K562 (cell line): ENCODE data around the gene MRPL2. TPM values are rescaled to one million over a fixed set of nuclear protein-coding genes. Genes with fewer than 3 reads are reported as not detected.

Experiments used
- ATAC-seq: fragments of 200-7000 bp; cut with Tn5 transposase; 3 replicates; pipeline ENCODE4 v1.9.1; 2020; ENCODE audit warnings: moderate library complexity
- BruUV-seq: library from RNA; stranded (reverse); fragments of 400-500 nt; replicated peaks from 2 replicates; lab custom pipeline; 2021; lab: Mats Ljungman, UMichigan
- CTCF ChIA-PET: fragments of 300-600 bp; formaldehyde crosslinking; extraction: SDS; loops from one replicate; lab custom pipeline; 2021; ENCODE audit warnings: low intra/inter-chr PET ratio; lab: Yijun Ruan, JAX
- POLR2A ChIA-PET: fragments of 300-600, 350-650 bp; sonication (Branson Sonifier 250); formaldehyde crosslinking; extraction: SDS; loops from one replicate; lab custom pipeline; 2021; ENCODE audit warnings: antibody characterized with exemption, inconsistent platforms; lab: Yijun Ruan, JAX
- DNase-seq, 4 experiments: peaks; one replicate each; pipeline versions ENCODE4 v3.0.0 to v3.0.0-alpha.2; 2011 to 2018; ENCODE audit warnings: low spot score in 3 of 4, mixed read lengths in 3 of 4; ENCODE audit errors: extremely low read depth in 1 of 4
- FAIRE-seq: peaks from 2 replicates; lab custom pipeline; 2011; peaks lifted over from hg19 to GRCh38; lab: Jason Lieb, UNC
- H2AFZ ChIP-seq: 2 replicates; pipeline ENCODE4 v1.6.0; 2011; ENCODE audit warnings: low read depth, low read length, control low read depth, inconsistent platforms
- H3K27ac ChIP-seq: fragments of 200-600 bp; 3 replicates; pipeline ENCODE4 v1.8.0; 2011; ENCODE audit warnings: low read depth, mild to moderate bottlenecking, control low read depth, inconsistent platforms, low read length, moderate library complexity, mixed read lengths; ENCODE audit errors: extremely low read depth
- H3K27me3 ChIP-seq, 2 experiments: fragments of 300-600 bp in 1 of 2; 2 replicates in 1 of 2; 3 replicates in 1 of 2; pipeline versions ENCODE4 v1.6.0 to v1.8.0; 2011; ENCODE audit warnings: inconsistent platforms in 2 of 2, low read length in 2 of 2, mild to moderate bottlenecking in 1 of 2, mixed read lengths in 1 of 2, moderate library complexity in 1 of 2; ENCODE audit not compliant: control insufficient read depth in 2 of 2, insufficient read depth in 2 of 2
- H3K36me3 ChIP-seq: fragments of 300-600 bp; 3 replicates; pipeline ENCODE4 v1.8.0; 2011; ENCODE audit warnings: mild to moderate bottlenecking, low read length, inconsistent platforms; ENCODE audit not compliant: control insufficient read depth, insufficient read depth
- H3K4me1 ChIP-seq, 2 experiments: fragments of 200-600 bp in 1 of 2; replicated peaks in 1 of 2; 2 replicates in 1 of 2; 3 replicates in 1 of 2; pipeline versions ENCODE4 v1.5.1 to v1.8.0; 2011; ENCODE audit warnings: inconsistent platforms in 2 of 2, low read length in 2 of 2, mild to moderate bottlenecking in 1 of 2, mixed read lengths in 1 of 2, moderate library complexity in 1 of 2; ENCODE audit not compliant: control insufficient read depth in 2 of 2, insufficient read depth in 2 of 2
- H3K4me2 ChIP-seq: 2 replicates; pipeline ENCODE4 v1.6.1; 2011; ENCODE audit warnings: low read length, control low read depth, inconsistent platforms, mixed read lengths; ENCODE audit not compliant: insufficient read depth
- H3K4me3 ChIP-seq: fragments of 200-600 bp; sonication (generic), shearing (Covaris generic); 2 replicates; pipeline ENCODE4 v1.5.1; 2016; ENCODE audit warnings: control low read depth, inconsistent platforms
- H3K79me2 ChIP-seq: fragments of 200-600 bp; 3 replicates; pipeline ENCODE4 v1.8.0; 2011; ENCODE audit warnings: low read length, inconsistent platforms; ENCODE audit not compliant: control insufficient read depth, insufficient read depth
- H3K9ac ChIP-seq, 2 experiments: 2 replicates each; pipeline versions ENCODE4 v1.6.0 to v1.6.1; 2011; ENCODE audit warnings: low read depth in 2 of 2, low read length in 2 of 2, control low read depth in 1 of 2, inconsistent platforms in 1 of 2, mild to moderate bottlenecking in 1 of 2, mixed read lengths in 1 of 2; ENCODE audit not compliant: insufficient read depth in 1 of 2
- H3K9me1 ChIP-seq: one replicate; pipeline ENCODE4 v1.6.0; 2011; ENCODE audit warnings: inconsistent platforms, mild to moderate bottlenecking, low read length, moderate library complexity; ENCODE audit not compliant: control insufficient read depth, insufficient read depth
- H3K9me3 ChIP-seq: replicated peaks from 2 replicates; pipeline ENCODE4 v1.5.1; 2011; ENCODE audit warnings: low read depth, low read length, inconsistent platforms; ENCODE audit not compliant: control insufficient read depth, insufficient read depth
- H4K20me1 ChIP-seq: replicated peaks from 2 replicates; pipeline ENCODE4 v1.6.1; 2011; ENCODE audit warnings: low read length, inconsistent platforms, mixed read lengths; ENCODE audit not compliant: control insufficient read depth, insufficient read depth
- BMI1 ChIP-seq: fragments of 150-350 bp; IDR thresholded peaks from 2 replicates; pipeline ENCODE4 v1.6.1; 2014; ENCODE audit warnings: low read length
- CHD4 ChIP-seq: fragments of 200-600 bp; sonication (generic); IDR thresholded peaks from 3 replicates; pipeline ENCODE4 v1.6.1; 2012; ENCODE audit warnings: low read depth, mild to moderate bottlenecking, mixed read lengths, low read length, inconsistent platforms; ENCODE audit not compliant: insufficient read depth, insufficient replicate concordance, poor library complexity, severe bottlenecking
- GABPB1 ChIP-seq: sonication (generic); formaldehyde crosslinking; IDR thresholded peaks from 2 replicates; pipeline ENCODE4 v1.8.0; 2022; ENCODE audit warnings: mild to moderate bottlenecking, missing genetic modification reagents
- HNRNPL ChIP-seq: fragments of 200-400 bp; formaldehyde crosslinking; IDR thresholded peaks from 2 replicates; pipeline ENCODE4 v1.6.1; 2017; ENCODE audit warnings: low read depth, mild to moderate bottlenecking, low read length
- ILK ChIP-seq: fragments of 450-650 bp; IDR thresholded peaks from 2 replicates; pipeline ENCODE4 v1.6.1; 2016; ENCODE audit warnings: missing genetic modification characterization, low read depth, mild to moderate bottlenecking, missing compliant biosample characterization, moderate library complexity, borderline replicate concordance
- NELFE ChIP-seq: IDR thresholded peaks from 2 replicates; pipeline ENCODE4 v1.6.1; 2011; ENCODE audit warnings: mild to moderate bottlenecking; ENCODE audit not compliant: insufficient read depth, insufficient read length
- NFIC ChIP-seq: fragments of 450-650 bp; IDR thresholded peaks from 2 replicates; pipeline ENCODE4 v1.6.1; 2017; ENCODE audit warnings: mild to moderate bottlenecking, inconsistent platforms
- RB1 ChIP-seq: fragments of 450-650 bp; IDR thresholded peaks from 2 replicates; pipeline ENCODE4 v1.6.1; 2017; ENCODE audit warnings: low read depth, mild to moderate bottlenecking
- RBM22 ChIP-seq: fragments of 200-400 bp; formaldehyde crosslinking; IDR thresholded peaks from 2 replicates; pipeline ENCODE4 v1.6.1; 2018; ENCODE audit warnings: low read length, low read depth; ENCODE audit not compliant: poor library complexity, severe bottlenecking
- RFX5 ChIP-seq: IDR thresholded peaks from 2 replicates; pipeline ENCODE4 v1.6.1; 2011; ENCODE audit warnings: low read depth, mild to moderate bottlenecking, improper control_type of control experiment, low read length
- SMARCA5 ChIP-seq: fragments of 450-650 bp; IDR thresholded peaks from 2 replicates; pipeline ENCODE4 v1.6.1; 2016
- ZEB2 ChIP-seq: fragments of 450-650 bp; IDR thresholded peaks from 2 replicates; pipeline ENCODE4 v1.6.1; 2016
- ZNF668 ChIP-seq: fragments of 250-450 bp; sonication (Bioruptor Pico); IDR thresholded peaks from 2 replicates; pipeline ENCODE4 v1.8.0; 2022; ENCODE audit warnings: mild to moderate bottlenecking, inconsistent platforms
- WGBS: fragments of 100-300 bp; shearing (Covaris generic); methylation state at CpG from one replicate; pipeline ENCODE4 v1.1.6; 2016; ENCODE audit warnings: low coverage, mixed read lengths; ENCODE audit not compliant: insufficient coverage; ENCODE audit errors: missing lambda C conversion rate; 5-methylcytosine and 5-hydroxymethylcytosine counted together
- in situ Hi-C: fragments of 300-500 bp; cut with MboI; formaldehyde crosslinking; loops from 4 replicates; pipeline ENCODE4 v1.15.0; 2018; ENCODE audit warnings: inconsistent platforms, mixed read lengths
- intact Hi-C: fragments of 100-400 bp; cut with micrococcal nuclease; formaldehyde crosslinking; loops from 2 replicates; pipeline ENCODE4 v1.14.2; 2022
- polyA plus RNA-seq, 8 experiments: library from polyadenylated mRNA; depleted of rRNA in 4 of 8; stranded (reverse) in 5 of 8; unstranded in 3 of 8; fragments of >200 nt; fragmentation: Nextera tagmentation in 2 of 8; fragmentation: Illumina TruSeq in 1 of 8; extraction: Ambion mirVana in 2 of 8; extraction: Trizol in 1 of 8; gene quantifications; 2 replicates each; pipeline versions ENCODE4 v1.2.1 to v1.2.3, GENCODE V29; 2011 to 2014; ENCODE audit warnings: inconsistent platforms in 1 of 8, missing spikeins in 1 of 8
- total RNA-seq, 7 experiments: library from RNA; depleted of rRNA in 6 of 7; stranded (reverse); fragments of >200 nt in 6 of 7; fragmentation: Illumina TruSeq in 2 of 7; extraction: Trizol in 2 of 7; gene quantifications; 2 replicates each; pipeline versions ENCODE4 v1.2.1 to v1.2.3, GENCODE V29; 2011 to 2021; ENCODE audit warnings: low replicate concordance in 1 of 7
- TF ChIP-seq, protein P1 (sequence below), 2 experiments: fragments of 150-350 bp in 1 of 2; IDR thresholded peaks; 2 replicates each; pipeline ENCODE4 v1.6.1; 2012 to 2016; ENCODE audit warnings: low read depth in 2 of 2, low read length in 2 of 2, mild to moderate bottlenecking in 1 of 2, moderate library complexity in 1 of 2
- TF ChIP-seq, protein P2 (sequence below): fragments of 450-650 bp; formaldehyde crosslinking; IDR thresholded peaks from 2 replicates; pipeline ENCODE4 v1.4.0; 2022; ENCODE audit warnings: missing genetic modification characterization

Gene MRPL2
- total and polyA plus RNA-seq, 9 of the 15 experiments (the other 6 are each of a cell fraction or from before 2014, with no cell fraction given), result 63.1 to 262 (median 121) TPM

DNA sequence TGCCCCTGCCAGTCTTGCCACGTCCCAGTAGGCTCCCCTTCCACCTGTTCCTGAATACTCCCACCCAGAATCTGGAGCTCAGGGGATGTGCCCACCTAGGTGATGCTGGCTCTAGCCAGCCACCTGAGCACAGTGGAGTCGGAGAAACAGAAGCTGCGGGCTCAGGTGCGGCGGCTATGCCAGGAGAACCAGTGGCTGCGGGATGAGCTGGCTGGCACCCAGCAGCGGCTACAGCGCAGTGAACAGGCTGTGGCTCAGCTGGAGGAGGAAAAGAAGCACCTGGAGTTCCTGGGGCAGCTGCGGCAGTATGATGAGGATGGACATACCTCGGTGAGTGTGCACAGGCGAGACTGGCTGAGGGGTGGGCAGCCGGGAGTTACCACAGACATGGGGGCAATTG lies 3.6 kb upstream of the MRPL2 start (continued):
- TF ChIP-seq, protein P1, sequence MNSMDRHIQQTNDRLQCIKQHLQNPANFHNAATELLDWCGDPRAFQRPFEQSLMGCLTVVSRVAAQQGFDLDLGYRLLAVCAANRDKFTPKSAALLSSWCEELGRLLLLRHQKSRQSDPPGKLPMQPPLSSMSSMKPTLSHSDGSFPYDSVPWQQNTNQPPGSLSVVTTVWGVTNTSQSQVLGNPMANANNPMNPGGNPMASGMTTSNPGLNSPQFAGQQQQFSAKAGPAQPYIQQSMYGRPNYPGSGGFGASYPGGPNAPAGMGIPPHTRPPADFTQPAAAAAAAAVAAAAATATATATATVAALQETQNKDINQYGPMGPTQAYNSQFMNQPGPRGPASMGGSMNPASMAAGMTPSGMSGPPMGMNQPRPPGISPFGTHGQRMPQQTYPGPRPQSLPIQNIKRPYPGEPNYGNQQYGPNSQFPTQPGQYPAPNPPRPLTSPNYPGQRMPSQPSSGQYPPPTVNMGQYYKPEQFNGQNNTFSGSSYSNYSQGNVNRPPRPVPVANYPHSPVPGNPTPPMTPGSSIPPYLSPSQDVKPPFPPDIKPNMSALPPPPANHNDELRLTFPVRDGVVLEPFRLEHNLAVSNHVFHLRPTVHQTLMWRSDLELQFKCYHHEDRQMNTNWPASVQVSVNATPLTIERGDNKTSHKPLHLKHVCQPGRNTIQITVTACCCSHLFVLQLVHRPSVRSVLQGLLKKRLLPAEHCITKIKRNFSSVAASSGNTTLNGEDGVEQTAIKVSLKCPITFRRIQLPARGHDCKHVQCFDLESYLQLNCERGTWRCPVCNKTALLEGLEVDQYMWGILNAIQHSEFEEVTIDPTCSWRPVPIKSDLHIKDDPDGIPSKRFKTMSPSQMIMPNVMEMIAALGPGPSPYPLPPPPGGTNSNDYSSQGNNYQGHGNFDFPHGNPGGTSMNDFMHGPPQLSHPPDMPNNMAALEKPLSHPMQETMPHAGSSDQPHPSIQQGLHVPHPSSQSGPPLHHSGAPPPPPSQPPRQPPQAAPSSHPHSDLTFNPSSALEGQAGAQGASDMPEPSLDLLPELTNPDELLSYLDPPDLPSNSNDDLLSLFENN (IDR thresholded peaks at IDR 0.05; ENCODE audit: low read depth in 2 of 2, low read length in 2 of 2), result no peak
- no peak for TF ChIP-seq CHD4
- TF ChIP-seq BMI1, result no peak
- TF ChIP-seq RB1, result no peak
- TF ChIP-seq, all 486 proteins: peak for 0

DNA sequence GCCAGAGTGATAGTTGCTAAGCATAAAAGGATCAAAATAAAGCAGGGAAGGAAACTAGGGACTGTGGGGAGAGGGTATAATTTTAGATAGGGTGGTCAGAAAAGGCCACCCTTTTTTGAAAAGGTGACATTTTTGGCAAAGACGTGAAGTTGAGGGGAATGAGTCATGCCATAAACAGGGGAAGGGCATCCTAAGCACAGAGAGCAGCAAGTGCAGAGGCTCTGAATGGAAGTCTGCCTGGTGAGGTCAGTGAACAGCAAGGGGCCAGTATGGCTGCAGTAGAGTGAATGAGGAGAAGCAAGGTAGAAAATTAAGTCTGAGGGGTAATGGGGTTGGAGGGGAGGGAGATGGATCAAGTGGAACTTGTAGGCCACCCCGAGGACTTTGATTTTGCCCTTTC lies 2.6 kb upstream of the MRPL2 start:
- Histone ChIP-seq H3K4me3 (no peak overlapping the region), H3K9me1 (no peaks in the 10 kb centered on the region), H3K4me1 (peaks cover 15 to 17% of the 10 kb centered on the region in 2 experiments), H4K20me1 (no peaks in the 10 kb centered on the region), H2AFZ (no peak overlapping the region), H3K4me2 (no peak overlapping the region), H3K9me3 (no peaks in the 10 kb centered on the region), H3K9ac (no peak overlapping the region), H3K36me3 (peaks cover 20% of the 10 kb centered on the region), H3K27ac (no peak overlapping the region), H3K27me3 (no peaks in the 10 kb centered on the region), H3K79me2 (peaks cover 21% of the 10 kb centered on the region)
- CTCF ChIA-PET, result no interaction called here
- POLR2A ChIA-PET, result interaction anchor here (1.0 kb wide), 1 partner anchor 11 kb away, joined by 4 read pairs; no protein-coding TSS in a partner anchor
- in situ Hi-C loops, result no loop called here
- no peak for FAIRE-seq
- intact Hi-C loops, result no loop called here
- BruUV-seq, result no TSS peak
- no peak for DNase-seq
- no peak for ATAC-seq
- 13% methylated on average over 2 of the region's 2 CpGs for WGBS
- no peak for TF ChIP-seq NFIC
- no peak for TF ChIP-seq RFX5
- TF ChIP-seq ILK (tag), result no peak
- no peak for TF ChIP-seq NELFE
- TF ChIP-seq, protein P2, sequence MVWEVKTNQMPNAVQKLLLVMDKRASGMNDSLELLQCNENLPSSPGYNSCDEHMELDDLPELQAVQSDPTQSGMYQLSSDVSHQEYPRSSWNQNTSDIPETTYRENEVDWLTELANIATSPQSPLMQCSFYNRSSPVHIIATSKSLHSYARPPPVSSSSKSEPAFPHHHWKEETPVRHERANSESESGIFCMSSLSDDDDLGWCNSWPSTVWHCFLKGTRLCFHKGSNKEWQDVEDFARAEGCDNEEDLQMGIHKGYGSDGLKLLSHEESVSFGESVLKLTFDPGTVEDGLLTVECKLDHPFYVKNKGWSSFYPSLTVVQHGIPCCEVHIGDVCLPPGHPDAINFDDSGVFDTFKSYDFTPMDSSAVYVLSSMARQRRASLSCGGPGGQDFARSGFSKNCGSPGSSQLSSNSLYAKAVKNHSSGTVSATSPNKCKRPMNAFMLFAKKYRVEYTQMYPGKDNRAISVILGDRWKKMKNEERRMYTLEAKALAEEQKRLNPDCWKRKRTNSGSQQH (CRISPR knock-in tag), result no peak
- TF ChIP-seq ZEB2, result no peak
- no peak for TF ChIP-seq RBM22
- no peak for TF ChIP-seq GABPB1
- no peak for TF ChIP-seq HNRNPL
- no peak for TF ChIP-seq SMARCA5
- TF ChIP-seq ZNF668 (CRISPR knock-in tag), result no peak
